NT2/D1 (cell line): ENCODE data around the gene TIRAP.
"Not testable (repeated sequence)": the region's sequence is repeated elsewhere in the genome, so short reads cannot be mapped to it uniquely, and the experiment has no call there.

ENCODE experiments used
- DNase-seq: peaks from one replicate; pipeline ENCODE4 v3.0.0-alpha.2; 2011; ENCODE audit warnings: low read depth, low spot score
- H3K27me3 ChIP-seq: 2 replicates; pipeline ENCODE4 v1.6.0; 2011; ENCODE audit warnings: mild to moderate bottlenecking; ENCODE audit not compliant: insufficient read length, insufficient read depth
- H3K36me3 ChIP-seq: 2 replicates; pipeline ENCODE4 v1.6.1; 2011; ENCODE audit warnings: mild to moderate bottlenecking, low read length, mixed read lengths; ENCODE audit not compliant: insufficient read depth, insufficient read length
- H3K4me1 ChIP-seq: 2 replicates; pipeline ENCODE4 v1.5.1; 2011; ENCODE audit not compliant: insufficient read depth, insufficient read length
- H3K4me3 ChIP-seq: 2 replicates; pipeline ENCODE4 v1.5.1; 2011; ENCODE audit warnings: low read depth; ENCODE audit not compliant: insufficient read length
- H3K9ac ChIP-seq: 2 replicates; pipeline ENCODE4 v1.6.0; 2011; ENCODE audit warnings: low read depth; ENCODE audit not compliant: insufficient read length
- H3K9me3 ChIP-seq: 2 replicates; pipeline ENCODE4 v1.5.1; 2011; ENCODE audit warnings: mild to moderate bottlenecking, low read length; ENCODE audit not compliant: insufficient read depth
- SUZ12 ChIP-seq: IDR thresholded peaks from 2 replicates; pipeline ENCODE4 v1.6.1; 2011; ENCODE audit not compliant: insufficient read length, insufficient read depth; ENCODE audit errors: extremely low read depth
- YY1 ChIP-seq: IDR thresholded peaks from 2 replicates; pipeline ENCODE4 v1.6.1; 2011; ENCODE audit not compliant: insufficient read length, insufficient read depth
- ZNF274 ChIP-seq: IDR thresholded peaks from 2 replicates; pipeline ENCODE4 v1.6.1; 2011; ENCODE audit warnings: mild to moderate bottlenecking, low read depth, low read length

The TIRAP gene

GRCh38 chr11:126282736-126283591, at the start of gene TIRAP:
TSS of gene TIRAP (plus strand) at chr11:126283093. CDS start at chr11:126290895, 7,802 bp downstream.
- DNase-seq = no peak
- Histone ChIP-seq H3K9me3 (no peaks in the 10 kb centered on the region), H3K27me3 (peaks cover 22% of the 10 kb centered on the region), H3K36me3 (peaks cover 8% of the 10 kb centered on the region), H3K4me3 (peak within 1 kb of the TSS; percentile 60), H3K4me1 (peaks cover 6% of the 10 kb centered on the region), H3K9ac (peak within 1 kb of the TSS; percentile 83)
- no peak for TF ChIP-seq ZNF274
- no peak for TF ChIP-seq SUZ12
- TF ChIP-seq YY1 = no peak

DNA sequence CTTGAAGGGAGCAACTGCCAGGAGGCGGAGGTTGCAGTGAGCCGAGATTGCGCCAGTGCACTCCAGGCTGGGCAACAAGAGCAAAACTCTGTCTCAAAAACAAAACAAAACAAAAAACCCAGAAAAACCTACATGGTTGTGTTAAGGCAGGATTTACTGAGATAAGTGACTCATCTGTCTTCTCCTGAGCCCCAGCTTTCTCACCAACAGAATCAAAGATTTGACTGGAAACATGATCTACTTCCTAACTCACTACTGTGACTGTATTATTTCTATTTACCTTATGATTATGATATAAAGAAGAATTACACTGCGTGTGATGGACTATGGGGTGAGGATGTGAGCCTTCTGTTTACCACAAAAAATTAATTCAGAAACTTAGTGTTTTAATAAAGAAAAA, 49.5 kb upstream of the TIRAP start:
- Histone ChIP-seq H3K4me3 (no peak overlapping the region), H3K36me3 (peaks cover 10% of the 10 kb centered on the region), H3K9ac (no peak overlapping the region), H3K27me3 (no peaks in the 10 kb centered on the region), H3K9me3 (no peaks in the 10 kb centered on the region), H3K4me1 (no peaks in the 10 kb centered on the region)
- no peak for DNase-seq
- TF ChIP-seq ZNF274 = no peak
- TF ChIP-seq SUZ12 = no peak
- no peak for TF ChIP-seq YY1

DNA sequence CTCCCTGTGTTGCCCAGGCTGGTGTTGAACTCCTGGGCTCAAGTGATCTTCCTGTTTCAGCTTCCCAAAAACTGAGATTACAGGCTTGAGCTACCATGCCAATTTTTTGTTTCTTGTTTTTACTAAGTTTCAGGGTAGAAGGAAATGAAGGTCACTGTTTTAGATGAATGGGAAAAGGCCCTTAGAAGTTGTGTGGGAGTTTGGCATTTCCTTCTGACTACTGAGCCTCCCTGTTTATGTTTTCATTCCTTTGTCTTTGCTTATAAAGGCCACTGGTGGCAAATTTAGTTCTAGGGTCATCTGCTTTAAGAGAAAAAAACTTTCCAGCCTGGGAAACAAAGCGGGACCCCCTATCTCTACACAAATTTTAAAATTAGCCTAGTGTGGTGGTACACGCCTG, 36.3 kb upstream of the TIRAP start:
- H3K36me3 ChIP-seq = peaks cover 50% of the 10 kb centered on the region
- H3K4me3 ChIP-seq = no peak overlapping the region
- no peaks in the 10 kb centered on the region for H3K4me1 ChIP-seq
- TF ChIP-seq SUZ12 (no peak), ZNF274 (no peak)
- no peaks in the 10 kb centered on the region for H3K27me3 ChIP-seq
- H3K9me3 ChIP-seq = no peaks in the 10 kb centered on the region
- DNase-seq = no peak
- no peak overlapping the region for H3K9ac ChIP-seq

DNA sequence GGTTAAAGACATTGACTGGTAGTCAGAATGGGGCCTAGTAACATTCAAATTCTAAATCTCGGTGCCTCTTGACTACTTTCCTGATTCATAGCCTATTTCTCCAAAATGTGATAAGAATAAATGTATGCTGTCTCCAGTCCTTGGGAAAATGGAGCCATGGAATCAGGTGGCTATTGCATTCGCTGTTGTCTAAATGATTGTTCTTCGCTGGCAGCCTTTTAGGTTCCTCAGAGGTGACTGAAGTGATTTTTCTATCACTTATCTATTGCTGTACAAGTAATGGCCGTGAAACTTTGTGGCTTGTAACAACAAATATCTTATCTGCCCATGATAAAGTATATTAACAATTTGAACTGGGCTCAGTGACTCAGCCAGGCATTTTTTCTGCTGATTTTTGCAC, 29.6 kb upstream of the TIRAP start:
- DNase-seq = no peak
- H3K27me3 ChIP-seq = no peaks in the 10 kb centered on the region
- no peaks in the 10 kb centered on the region for H3K9me3 ChIP-seq
- H3K36me3 ChIP-seq = peaks cover 59% of the 10 kb centered on the region
- H3K9ac ChIP-seq = no peak overlapping the region
- TF ChIP-seq YY1 = no peak
- no peak for TF ChIP-seq SUZ12
- TF ChIP-seq ZNF274 = no peak
- no peak overlapping the region for H3K4me3 ChIP-seq
- no peaks in the 10 kb centered on the region for H3K4me1 ChIP-seq

GRCh38 chr11:126254819-126255218, 28.1 kb upstream of the TIRAP start:
- no peak overlapping the region for H3K9ac ChIP-seq
- H3K9me3 ChIP-seq = no peaks in the 10 kb centered on the region
- no peak overlapping the region for H3K4me3 ChIP-seq
- no peaks in the 10 kb centered on the region for H3K4me1 ChIP-seq
- no peaks in the 10 kb centered on the region for H3K27me3 ChIP-seq
- DNase-seq = no peak
- no peak for TF ChIP-seq SUZ12
- no peak for TF ChIP-seq ZNF274
- TF ChIP-seq YY1 = no peak
- peaks cover 59% of the 10 kb centered on the region for H3K36me3 ChIP-seq

- not testable (repeated sequence) for H3K27me3 ChIP-seq, H3K9me3 ChIP-seq, H3K4me3 ChIP-seq, H3K9ac ChIP-seq, H3K4me1 ChIP-seq, DNase-seq
- peaks cover 57% of the 10 kb centered on the region for H3K36me3 ChIP-seq
Observed at GRCh38 chr11:126255507-126255906, 27.4 kb upstream of the TIRAP start.

GRCh38 chr11:126256216-126256615, 26.7 kb upstream of the TIRAP start:
- peaks cover 56% of the 10 kb centered on the region for H3K36me3 ChIP-seq
- H3K27me3 ChIP-seq = no peaks in the 10 kb centered on the region
- H3K9me3 ChIP-seq = no peaks in the 10 kb centered on the region
- no peak overlapping the region for H3K9ac ChIP-seq
- H3K4me3 ChIP-seq = no peak overlapping the region
- H3K4me1 ChIP-seq = no peaks in the 10 kb centered on the region
- no peak for DNase-seq
- no peak for TF ChIP-seq ZNF274
- no peak for TF ChIP-seq SUZ12
- no peak for TF ChIP-seq YY1

DNA sequence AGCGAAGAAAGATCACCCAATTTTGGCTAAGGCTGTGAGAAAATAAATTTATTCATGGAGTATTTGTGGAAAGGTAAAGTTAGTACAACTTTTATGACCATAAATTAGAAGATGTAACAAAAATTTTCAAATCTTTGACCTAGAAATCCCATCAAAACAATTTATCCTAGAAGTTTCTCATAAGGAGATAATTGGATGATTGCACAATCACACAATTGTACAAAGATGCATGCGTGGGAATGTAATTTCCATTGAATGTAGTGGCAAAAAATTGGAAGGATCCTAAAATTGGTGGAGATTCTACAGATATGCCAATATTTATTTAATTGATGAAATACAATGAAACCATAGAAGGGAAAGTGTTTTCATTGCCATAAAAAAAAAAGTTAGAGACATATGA, 25.7 kb upstream of the TIRAP start:
- Histone ChIP-seq H3K4me3 (no peak overlapping the region), H3K27me3 (no peaks in the 10 kb centered on the region), H3K9me3 (no peaks in the 10 kb centered on the region), H3K9ac (no peak overlapping the region), H3K4me1 (no peaks in the 10 kb centered on the region), H3K36me3 (peaks cover 58% of the 10 kb centered on the region)
- no peak for DNase-seq
- TF ChIP-seq SUZ12 = no peak
- no peak for TF ChIP-seq YY1
- no peak for TF ChIP-seq ZNF274
